Hematopoietic multipotent progenitor cell treated with erythropoietin and hydrocortisone succinate and interleukin-3 and kit ligand, for 17 days (in vitro differentiated cells): Measurements from ENCODE around the gene UHRF1.
"Not testable (repeated sequence)": the region's sequence is repeated elsewhere in the genome, so short reads cannot be mapped to it uniquely, and the experiment has no call there.

Experiments
- DNase-seq: peaks from one replicate; pipeline ENCODE4 v3.0.0-alpha.2; 2015; ENCODE audit warnings: low spot score

The UHRF1 gene

DNA sequence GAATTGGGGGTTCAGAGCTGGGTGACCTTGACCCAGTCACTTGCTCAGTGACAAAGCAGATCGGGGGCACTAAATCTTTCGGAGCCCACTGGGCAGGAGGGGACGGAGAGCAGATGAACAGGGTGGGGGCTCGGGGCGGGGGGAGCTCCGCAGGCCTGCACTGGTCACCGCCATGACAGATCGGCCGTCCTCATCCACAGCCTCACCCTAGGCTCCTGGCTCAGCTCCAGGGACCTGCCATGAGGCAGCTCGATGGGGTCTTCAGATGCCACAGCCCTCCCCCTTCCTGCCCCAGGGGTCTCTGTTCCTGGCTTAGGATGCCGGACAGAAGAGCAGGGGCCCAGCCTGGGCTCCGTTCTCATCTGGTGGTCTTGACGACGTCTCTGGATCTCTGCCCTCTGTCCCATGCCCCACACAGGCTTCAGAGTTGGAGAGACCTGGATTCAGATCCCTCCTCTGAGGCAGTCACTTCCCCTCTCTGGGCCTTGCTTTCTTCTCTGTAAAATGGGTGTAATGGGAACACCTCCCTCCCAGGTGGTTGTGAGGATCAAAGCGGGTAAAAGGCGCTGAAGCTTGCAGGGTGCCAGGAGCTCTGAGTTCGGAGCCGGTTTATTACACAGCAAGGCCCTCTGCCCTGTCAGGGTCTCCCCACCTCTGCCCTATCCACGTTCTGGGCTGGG, 62.7 kb downstream of the UHRF1 start:
- DNase-seq: no peak

DNA sequence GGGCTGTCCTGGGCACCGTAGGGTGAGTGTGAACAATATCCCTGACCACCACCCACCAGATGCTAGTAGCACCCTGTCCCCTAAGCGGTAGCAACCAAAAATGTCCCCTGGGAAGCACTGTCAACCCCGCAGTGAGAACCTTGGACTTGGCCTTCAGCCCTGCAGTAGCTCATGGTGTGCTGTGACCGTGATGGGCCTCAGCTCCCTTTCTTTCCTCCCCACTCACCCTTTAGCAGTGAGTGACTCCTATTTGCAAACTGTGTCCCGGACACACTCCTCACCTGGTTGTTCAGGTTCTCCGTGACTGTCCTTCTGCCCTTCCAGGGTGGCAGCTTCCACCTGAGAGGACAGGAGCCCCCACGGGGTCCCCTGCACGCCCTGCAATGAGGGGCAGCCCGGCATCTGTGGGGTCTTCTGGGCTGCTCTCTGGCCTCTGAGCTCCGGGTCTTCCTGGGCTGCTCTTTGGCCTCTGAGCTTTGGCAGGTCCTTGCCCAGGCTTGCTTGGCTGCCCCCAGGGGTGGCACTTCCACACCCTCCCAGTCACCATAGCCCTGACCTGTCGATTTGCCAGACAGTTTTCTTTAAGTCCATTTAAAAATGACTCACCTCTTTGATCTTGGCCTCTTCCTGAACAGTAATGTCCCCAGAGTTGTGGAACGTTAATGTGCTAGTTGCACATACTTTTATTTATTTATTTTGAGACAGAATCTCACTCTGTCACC, 63.4 kb downstream of the UHRF1 start:
- no peak for DNase-seq

DNA sequence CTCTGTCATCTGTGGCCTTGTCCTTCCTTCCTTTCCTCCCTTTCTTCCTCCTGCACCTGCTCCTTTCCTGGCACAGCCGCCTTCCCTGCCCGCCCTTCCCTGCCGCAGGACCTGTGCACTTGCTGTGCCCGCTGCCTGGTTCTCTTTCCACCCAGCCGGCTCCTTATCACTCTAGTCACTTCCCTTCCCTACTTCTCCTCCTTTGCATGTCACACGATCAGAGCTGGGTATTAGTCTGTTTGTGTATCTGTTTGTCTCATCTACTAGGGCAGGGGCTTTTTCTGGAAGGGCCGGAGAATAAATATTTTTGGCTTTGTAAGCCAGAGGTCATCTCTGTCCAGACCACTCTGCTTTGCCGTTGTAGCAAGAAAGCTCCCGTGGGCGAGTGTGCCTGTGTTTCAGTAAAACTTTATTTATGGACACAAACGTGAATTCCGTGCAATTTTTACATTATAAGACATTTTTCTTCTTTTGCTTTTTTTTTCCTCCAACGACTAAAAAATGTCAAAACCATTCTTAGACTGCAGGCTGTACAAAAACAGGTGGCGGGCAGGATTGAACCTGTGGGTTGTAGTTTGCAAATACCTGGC, 65.7 kb downstream of the UHRF1 start:
- DNase-seq: no peak

DNA sequence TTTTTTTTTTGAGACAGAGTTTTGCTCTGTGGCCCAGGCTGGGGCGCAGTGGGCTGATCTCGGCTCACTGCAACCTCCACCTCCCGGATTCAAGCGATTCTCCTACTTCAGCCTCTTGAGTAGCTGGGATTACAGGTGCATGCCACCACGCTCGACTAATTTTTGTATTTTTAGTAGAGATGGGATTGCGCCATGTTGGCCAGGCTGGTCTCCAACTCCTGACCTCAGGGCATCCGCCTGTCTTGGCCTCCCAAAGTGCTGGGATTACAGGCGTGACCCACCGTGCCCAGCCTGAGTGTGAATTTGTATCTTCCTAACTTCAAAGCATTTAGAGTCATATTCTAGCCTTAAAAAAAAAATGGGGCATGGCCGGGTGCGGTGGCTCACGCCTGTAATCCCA, 66.3 kb downstream of the UHRF1 start:
- not testable (repeated sequence) for DNase-seq

DNA sequence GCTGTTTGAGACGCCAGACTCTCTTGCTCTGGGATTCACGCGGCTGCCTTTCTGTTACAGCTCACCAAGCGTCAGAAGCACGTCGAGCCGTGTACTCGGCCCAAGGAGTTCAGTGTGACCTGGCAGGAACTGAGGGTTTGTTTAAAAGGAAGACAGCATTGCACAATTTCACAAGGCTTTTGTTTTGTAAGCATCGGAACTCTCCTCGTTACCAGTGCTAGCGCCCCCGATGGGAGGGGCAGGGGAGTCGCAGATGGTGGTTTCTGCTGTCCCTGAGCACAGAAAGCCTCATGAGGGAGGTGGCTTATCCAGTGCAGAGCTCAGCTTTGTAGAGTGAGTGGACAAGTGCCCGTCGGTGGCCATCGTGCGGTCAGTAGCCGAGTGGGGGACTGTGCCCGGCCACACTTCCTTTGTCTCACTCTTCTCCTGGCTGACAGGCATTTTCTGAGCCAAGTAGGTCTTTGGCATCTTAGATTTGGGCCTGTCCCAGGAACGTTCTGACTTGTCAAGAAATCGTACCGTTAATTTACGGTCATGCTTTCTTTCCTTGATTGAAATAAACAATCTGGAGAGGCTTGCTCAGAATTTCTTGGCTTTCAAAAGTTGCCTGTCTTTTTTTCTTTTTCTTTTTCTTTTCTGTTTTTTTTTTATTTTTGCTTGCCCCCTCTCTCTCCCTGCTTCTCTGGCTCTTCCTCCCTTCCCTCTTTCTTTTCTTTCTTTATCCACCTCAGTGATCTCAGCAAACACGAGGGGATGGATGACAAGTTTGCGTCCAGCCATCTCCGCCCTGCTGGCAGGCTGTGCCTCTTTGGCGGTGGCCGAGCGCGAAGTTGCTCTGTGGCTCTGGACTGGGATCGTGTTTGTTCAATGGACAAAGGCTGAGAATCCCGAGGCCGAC, 67.3 kb downstream of the UHRF1 start:
- DNase-seq: no peak

DNA sequence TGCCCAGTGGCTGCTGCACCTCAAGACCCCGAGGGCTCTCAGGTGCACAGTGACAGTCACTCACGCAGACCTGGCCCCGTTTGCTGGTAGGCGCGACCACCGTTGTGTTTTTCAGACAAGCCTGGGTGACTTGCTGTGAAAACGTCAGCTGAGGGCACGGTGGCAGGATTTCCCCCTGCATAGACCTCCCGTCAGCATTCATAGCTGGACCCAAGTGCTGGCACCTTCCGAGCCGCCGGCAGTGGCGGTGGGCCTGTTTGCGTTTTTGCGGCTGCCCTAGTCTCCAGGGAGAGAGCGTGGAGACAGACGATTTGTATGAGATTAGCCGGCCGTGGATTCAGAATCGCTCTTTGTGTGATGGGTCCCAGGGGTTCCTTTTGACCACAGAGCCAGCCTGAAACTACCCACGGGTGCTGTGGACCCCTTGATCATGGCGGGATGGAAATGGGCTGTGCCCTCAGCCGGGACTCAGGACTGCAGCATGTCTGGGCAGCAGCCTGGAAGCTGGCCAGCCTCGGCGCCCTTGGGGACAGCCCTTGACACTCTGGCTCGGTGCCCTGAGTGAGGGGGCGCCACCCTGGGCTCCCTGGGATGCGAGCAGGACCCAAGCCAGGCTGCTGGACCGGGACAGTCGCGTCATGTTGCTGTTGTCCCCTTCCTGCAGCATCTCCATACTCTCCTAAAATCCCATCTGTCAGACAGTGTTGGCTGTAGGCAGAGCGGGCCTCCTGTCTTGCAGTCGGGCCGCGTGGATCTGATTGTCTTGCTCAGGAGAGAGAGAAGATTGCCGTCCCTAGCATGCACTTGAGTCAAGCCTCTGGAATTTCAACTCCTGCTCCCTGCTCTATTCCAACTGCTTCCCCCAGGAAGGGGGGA, 68.2 kb downstream of the UHRF1 start:
- DNase-seq: no peak

DNA sequence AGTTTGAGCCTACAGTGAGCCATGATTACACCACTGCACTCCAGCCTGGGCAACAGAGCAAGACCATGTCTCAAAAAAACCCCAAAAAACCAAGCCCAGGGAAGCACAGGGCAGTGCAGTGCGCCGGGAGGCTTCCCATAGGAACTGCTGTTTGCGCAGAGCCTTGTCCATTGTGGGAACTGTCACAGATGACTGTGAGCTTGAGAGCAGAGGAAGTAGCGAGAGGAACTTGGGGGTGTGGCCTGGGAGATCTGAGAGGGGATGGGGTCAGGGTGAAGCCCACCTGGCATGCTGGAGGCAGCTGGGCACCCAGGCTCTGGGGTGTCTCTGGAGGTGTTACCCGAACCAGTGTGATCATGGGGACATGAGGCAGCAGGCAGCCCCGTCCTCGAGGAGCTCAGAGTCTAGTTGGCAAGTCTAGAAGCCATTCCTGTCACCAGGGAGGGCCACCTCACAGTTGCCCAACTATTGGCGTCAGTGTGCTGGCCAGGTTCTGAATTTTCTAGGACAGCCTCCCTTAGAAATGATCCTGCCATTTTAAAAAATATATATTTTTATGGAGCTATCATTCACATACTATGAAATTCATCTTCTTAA, 70.0 kb downstream of the UHRF1 start:
- no peak for DNase-seq

DNA sequence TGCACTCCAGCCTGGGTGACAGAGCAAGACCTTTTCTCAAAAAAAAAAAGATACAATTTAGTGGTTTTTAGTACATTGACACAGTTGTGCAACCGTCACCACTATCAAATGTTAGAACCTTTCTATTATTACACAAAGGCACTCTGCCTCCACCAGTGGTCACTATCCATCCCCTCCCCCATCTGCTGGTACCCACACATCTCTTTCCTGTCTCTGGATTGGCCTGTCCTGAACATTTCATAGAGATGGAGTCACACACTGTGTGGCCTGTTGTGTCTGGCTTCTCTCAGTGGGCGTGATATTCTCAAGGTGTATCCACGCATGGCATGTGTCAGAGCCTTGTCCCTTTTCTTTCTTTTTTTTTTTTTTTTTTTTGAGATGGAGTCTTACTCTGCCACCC, 70.8 kb downstream of the UHRF1 start:
- DNase-seq: no peak

DNA sequence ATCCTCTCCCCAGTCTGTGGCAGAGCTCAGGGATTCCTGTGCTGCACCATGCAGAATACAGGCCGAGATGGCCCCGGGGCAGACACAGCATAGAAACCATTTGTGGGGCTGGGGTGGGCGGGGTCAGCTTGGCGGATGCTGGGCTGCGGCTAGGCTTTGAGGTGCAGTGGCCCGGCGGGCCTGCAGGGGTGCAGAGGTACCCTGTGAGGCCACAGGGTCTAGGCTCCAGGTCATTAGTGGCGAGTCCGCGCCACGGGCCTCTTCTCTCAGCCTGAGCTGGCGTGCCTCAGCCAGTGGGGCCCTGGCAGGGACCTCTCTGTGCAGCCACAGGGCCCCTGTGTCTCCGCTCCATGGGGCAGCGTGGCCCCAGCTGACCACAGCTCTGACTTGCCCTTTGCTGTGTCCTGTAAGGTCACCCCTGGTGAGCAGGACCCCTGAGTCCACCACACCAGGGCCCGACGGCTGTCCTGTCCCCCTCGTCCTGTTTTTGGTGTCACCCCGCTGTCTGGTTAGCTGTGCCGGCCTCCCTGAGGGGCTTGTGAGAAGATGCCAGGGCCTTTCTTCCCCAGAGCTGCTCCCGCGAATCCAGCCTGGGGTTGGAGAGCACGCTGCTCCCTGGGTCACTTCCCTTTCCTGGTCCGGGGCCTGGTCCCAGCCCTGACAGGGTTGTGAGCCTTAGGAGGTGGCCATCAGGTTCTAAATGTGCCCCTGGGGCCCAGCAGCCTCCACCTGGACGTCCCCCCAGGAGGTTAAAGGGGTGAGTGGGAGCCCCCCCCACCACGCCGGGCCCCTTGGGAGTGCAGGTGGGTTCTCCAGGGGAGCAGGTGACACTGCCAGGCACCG, 71.8 kb downstream of the UHRF1 start:
- DNase-seq: no peak

DNA sequence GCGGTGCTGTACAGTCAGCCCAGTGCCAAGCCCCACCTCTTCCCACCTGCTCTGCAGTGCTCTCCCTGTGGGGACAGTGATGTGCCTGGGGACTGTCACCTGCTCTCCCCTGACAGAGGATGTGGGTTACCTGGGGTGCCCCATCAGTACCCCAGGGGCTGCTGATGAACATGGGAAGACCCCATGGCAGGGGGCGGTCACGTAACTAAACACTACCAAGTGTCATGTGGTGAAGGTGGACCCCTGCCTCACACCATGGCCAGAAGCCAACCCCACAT, 72.3 kb downstream of the UHRF1 start:
- DNase-seq: no peak

DNA sequence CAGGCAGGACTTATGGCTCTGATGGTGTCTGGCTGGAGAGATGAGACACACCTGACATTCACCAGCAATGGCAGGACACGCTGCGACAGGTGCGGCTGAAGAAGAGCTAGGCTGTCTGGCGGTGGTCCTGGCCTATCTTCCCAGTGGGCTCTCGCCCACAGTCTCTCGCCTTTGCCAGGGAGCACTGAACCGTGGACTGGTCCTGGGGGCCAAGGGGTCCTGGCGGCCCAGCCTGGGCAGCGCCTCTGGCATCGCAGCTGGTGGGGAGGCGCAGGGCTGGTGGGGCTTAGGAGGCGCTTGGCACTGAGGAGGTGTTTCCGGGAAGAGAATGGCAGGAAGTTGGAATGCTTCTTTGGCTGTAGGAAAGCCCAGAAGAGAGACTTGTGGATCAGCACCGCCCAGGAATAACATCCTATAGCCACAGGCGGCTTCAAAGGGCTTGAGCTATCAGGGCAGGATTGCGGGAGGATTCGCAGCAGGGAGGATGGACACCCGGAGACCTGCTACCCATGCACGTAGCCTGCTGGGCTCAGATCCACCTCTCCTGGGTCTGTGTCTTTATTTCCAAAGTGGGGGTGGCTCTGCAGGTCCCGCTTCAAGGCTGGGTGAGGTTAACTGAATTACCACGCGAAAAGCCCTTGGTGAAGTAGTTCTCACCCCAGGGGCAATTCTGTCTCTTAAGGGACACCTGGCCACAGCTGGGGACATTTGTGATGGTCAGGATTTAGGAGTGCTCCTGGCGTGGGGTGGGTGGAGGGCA, 74.2 kb downstream of the UHRF1 start:
- DNase-seq: no peak

DNA sequence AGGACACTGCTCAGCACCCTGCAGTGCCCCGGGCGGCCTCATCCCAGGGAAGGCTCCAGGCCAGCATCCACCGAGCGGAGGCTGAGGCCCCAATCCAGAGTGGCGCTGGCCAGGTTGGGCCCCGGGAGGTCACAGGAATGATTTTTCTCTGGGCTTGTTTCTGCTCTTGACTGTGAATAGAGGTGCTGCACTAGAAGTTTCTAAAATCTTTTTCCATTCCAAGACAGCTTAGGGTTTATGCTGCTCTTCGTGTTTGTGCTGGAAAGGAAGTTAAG, 74.7 kb downstream of the UHRF1 start:
- DNase-seq: no peak

DNA sequence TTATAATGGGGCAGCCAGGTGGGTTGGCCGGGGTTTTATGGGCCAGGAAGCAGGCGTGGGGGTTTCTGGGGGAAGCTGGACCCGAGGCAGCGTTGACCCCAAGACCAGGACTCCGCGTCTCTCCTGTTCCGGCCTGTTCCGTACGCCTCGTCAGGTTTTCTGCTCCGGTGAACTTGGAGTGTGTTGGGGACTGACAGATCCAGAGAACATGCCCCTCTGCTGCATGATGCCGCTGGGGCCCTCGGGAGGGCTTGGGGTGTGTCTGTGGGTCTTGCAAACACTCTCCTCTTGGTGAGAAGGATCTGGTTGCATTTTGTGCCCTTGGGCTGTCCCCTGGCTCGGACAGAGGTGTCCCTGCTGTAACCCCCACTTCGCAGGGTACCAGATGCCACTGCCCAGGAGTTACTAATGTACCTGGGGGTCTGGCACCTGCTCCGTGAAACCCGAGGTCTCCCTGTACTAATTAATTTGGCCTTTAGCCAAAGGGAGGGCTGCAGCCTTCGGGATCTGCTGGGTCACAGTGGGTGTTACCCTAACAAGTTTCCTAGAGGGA, 75.2 kb downstream of the UHRF1 start:
- DNase-seq: no peak

DNA sequence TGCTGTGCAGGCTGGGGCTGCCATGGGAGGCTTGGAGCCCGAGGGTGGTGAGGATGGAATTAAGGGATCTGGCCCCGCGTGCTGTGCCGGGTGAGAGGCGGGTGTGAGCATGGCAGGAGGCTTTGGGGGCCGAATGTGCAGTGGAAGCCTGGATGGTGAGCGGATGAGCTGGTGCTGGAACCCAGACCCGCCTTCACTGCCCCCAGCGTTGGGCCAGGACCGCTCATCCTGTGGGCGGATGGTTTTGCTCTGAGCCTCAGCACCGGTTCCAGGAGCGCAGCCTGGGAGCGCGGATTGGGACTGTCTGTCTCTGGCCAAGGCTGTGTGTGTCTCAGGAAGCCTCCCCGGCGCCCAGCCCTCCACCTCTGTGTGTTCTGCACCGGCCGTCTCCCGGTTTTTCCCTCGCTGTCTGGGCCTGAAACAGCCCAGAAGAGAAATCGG, 76.3 kb downstream of the UHRF1 start:
- DNase-seq: no peak

DNA sequence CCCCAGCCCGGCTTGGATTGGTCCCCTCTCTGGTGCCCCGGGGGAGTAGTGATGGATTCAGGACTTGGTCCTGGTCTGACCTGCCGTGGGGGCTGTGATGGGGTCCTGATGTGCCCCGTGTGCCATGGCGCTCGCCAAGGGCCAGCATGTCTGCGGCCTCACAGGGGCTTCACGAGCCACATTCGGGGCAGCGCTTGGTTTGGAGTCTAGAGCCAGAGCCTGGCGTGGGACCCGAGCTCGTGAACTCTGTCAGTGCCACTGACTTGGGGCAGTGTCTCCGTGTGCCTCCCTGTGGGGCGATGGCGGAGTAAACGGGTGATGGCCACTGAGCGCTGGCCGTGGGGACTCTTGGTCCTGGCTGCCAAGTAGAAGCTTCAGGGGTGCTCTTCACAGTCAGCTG, 76.8 kb downstream of the UHRF1 start:
- DNase-seq: no peak

DNA sequence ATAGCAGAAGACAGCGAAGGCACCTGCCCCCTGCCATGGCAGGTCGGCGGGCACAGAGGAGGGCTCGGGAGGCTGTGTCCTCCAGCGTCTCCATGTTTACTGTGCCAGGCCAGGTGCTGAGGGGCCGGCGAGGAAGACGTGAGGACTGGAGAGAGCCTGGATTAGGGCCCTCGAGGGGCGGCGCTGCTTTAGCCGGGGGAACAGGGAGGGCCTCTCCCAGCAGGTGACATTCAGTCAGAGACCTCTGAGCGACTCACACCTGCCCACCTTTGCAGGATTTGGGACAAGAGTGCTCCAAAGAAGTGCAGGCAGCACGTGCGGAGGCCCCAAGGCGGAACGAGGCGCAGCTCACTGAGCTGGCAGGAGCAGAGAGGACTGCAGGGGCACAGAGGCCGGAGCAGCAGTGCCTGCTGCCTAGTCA, 77.2 kb downstream of the UHRF1 start:
- DNase-seq: no peak

DNA sequence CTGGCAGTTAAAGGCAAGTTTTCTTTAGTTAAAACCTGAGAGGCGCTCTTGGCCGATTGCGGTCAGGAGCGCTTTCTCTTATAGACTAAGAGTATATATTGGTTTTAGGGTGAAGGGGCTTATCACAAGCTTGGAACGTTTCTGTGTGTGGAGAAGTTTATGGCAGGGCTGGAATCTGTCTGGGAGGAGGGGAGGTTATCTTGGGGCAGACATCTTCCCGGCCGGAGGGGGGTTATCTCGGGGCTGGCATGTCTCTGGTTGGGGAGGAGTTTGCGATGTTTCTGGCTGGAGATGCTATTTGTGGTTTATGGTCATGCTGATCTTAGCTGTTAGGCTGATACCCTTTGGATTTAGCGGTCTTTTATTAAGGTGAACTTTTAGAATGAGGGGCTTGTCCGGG, 78.0 kb downstream of the UHRF1 start:
- no peak for DNase-seq

DNA sequence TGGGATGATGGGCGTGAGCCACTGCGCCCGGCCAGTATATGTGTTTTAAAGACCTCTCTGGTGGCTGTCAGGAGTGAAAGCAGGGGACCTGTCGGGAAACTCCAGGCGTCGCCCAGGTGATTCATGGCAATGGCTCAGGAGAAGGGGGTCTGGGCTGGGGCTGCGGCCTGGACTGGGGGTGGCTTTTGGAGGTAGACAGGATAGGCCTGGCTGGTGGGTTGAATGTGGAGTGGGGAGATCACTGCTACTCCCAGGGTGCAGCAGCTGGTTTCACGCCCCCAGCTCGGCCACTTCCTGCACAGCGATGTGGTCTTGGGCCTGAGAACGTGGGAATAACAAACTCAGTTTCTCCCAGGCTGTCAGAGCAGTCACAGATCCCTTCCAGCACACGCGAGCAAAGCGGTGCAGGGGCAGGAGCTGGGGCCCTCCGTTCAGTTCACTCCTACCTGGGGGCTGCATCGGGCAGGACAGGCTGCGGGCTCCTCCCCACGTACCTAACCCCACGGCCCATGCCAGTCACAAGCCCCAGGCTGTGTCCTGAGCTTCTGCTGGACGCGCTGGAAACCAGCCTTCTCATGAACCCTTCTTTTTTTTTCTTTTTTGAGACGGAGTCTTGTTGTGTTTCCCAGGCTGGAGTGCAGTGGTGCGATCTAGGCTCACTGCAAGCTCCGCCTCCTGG, 78.5 kb downstream of the UHRF1 start:
- DNase-seq: no peak

DNA sequence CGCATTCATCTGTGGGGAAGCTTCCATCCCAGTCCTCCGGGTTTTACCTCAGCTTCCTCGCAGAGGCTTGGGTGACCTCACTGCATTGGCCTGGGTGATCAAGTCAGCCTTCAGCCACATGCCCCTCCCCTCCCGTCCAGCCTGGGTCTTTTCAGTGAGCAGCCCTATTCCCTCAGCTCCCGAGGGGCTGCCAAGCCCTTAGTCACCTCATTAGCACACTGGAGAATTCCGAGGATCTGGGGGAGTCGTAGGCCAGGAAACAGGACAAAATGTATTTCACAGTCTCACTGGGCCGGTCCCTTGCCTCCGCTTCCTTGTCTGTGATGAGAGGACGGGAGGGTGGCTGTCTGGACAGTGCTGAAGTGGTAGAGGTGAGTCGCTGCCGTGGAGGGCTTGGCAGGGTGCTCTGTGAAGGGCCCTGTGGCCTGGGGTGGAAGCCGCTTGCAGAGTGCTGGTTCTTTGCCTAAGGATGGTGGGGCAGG, 79.5 kb downstream of the UHRF1 start:
- no peak for DNase-seq
